Tibial artery (tissue), 4 donors: Measurements from ENCODE around the gene SQSTM1.
"Not testable (repeated sequence)": the region's sequence is repeated elsewhere in the genome, so short reads cannot be mapped to it uniquely, and the experiment has no call there.

Experiments used
- DNase-seq, 2 donors: peaks; one replicate each; pipeline ENCODE4 v3.0.0-alpha.2; 2019
- H3K27ac ChIP-seq, 2 donors: fragments of 200-600 bp; sonication (generic) in 1 of 2; 1 replicate in 1 of 2; 2 replicates in 1 of 2; pipeline ENCODE4 v1.5.1; 2018 to 2019; ENCODE audit warnings: mild to moderate bottlenecking in 1 of 2
- H3K27me3 ChIP-seq, 2 donors: fragments of 200-600 bp; sonication (generic) in 1 of 2; one replicate each; pipeline versions ENCODE4 v1.5.1 to v1.6.0; 2016 to 2019
- H3K36me3 ChIP-seq, 3 donors: fragments of 200-600 bp; sonication (generic) in 2 of 3; one replicate each; pipeline ENCODE4 v1.5.1; 2016 to 2019; ENCODE audit warnings: mild to moderate bottlenecking in 2 of 3
- H3K4me1 ChIP-seq, 4 donors: fragments of 200-600 bp; sonication (generic) in 2 of 4; 1 replicate in 3 of 4; 2 replicates in 1 of 4; pipeline ENCODE4 v1.5.1; 2016 to 2019
- H3K4me3 ChIP-seq, 2 donors: fragments of 200-600 bp; sonication (generic) in 1 of 2; 1 replicate in 1 of 2; 2 replicates in 1 of 2; pipeline ENCODE4 v1.5.1; 2018 to 2019; ENCODE audit warnings: mild to moderate bottlenecking in 2 of 2
- H3K9me3 ChIP-seq, 3 donors: fragments of 200-600 bp; sonication (generic) in 1 of 3; one replicate each; pipeline ENCODE4 v1.5.1; 2016 to 2019
- CTCF ChIP-seq, 2 experiments: fragments of 200-600 bp in 1 of 2; fragments of 450-650 bp in 1 of 2; IDR thresholded peaks; one replicate each; pipeline ENCODE4 v1.5.1; 2017 to 2019; ENCODE audit warnings: antibody characterized with exemption in 2 of 2, mild to moderate bottlenecking in 1 of 2, moderate library complexity in 1 of 2
- intact Hi-C: fragments of 100-400 bp; cut with DNase I; formaldehyde crosslinking; loops from one replicate; pipeline ENCODE4 v1.15.0; 2023; ENCODE audit warnings: low total_unique reads

Gene SQSTM1

DNA sequence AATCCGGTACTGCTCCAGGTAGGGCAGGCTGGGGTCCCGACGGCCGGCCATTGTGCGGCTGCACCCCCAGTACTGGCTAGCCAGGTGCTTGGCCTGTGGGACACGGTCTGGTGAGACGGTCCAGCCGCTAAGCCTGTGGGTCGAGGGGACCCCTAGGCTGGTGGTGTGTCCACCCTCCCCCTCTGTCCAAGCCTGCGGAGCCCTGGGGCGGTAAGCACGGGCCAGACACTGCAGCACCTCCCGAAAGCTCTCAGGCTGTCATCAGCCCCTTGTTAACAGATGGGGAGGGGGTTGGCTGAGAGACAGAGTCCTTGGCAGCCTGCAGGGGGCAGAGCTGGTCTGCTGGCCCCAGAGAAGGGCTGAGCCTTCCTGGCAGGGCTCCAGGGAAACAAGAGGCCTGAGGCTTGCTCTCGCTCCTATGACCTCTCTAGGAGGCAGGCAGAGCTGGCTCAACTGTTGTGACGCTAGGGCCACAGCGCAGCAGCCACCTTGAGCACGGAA, 49.7 kb downstream of the SQSTM1 start:
- H3K9me3 ChIP-seq, result no peaks in the 10 kb centered on the region
- intact Hi-C loops, result no loop called here
- H3K36me3 ChIP-seq, result peaks cover 43 to 98% (median 84%) of the 10 kb centered on the region in 3 donors
- no peaks in the 10 kb centered on the region for H3K4me1 ChIP-seq
- H3K27me3 ChIP-seq, result no peaks in the 10 kb centered on the region
- no peak for DNase-seq
- no peak overlapping the region for H3K27ac ChIP-seq
- TF ChIP-seq CTCF (IDR thresholded peaks at IDR 0.05), result no peak
- H3K4me3 ChIP-seq, result no peak overlapping the region

DNA sequence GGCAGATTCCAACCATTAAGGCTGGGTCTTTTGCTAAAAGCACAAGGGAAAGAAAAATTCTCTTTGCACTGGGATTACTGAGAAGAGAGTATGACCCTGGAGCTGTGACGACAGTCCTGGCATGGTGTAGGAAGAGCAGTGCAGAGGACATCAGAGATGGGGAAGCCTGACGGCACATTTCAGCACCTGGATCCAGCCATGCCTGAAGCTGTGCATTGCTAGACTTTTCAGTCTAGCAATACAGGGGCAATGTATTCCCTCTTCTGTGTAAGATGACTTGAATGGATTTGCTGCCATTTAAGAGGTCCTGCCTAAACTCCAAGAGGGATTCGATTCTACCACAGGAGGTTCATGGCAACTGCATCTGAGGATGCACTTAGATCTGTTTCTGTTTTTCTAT, 50.2 kb downstream of the SQSTM1 start:
- H3K27ac ChIP-seq, result no peak overlapping the region
- intact Hi-C loops, result no loop called here
- H3K4me1 ChIP-seq, result no peaks in the 10 kb centered on the region
- no peaks in the 10 kb centered on the region for H3K9me3 ChIP-seq
- H3K4me3 ChIP-seq, result no peak overlapping the region
- H3K36me3 ChIP-seq, result peaks cover 48 to 98% (median 84%) of the 10 kb centered on the region in 3 donors
- no peaks in the 10 kb centered on the region for H3K27me3 ChIP-seq
- no peak for DNase-seq
- TF ChIP-seq CTCF (IDR thresholded peaks at IDR 0.05), result no peak

DNA sequence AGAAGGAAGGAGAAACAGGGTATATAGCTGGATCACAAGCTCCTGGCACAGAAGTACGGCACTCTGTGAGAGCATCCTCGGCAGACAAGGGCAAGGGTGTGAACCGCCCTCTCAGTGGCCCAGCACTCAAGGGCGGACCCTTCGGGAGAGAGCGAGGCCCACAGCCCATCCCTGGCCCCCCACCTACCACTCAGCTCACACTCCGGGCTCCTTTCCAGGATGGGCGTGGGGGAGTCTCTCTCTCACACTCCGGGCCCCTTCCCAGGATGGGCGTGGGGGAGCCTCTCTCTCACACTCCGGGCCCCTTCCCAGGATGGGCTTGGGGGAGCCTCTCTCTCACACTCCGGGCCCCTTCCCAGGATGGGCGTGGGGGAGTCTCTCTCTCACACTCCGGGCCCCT, 50.8 kb downstream of the SQSTM1 start:
- peaks cover 48 to 98% (median 85%) of the 10 kb centered on the region in 3 donors for H3K36me3 ChIP-seq
- H3K4me3 ChIP-seq, DNase-seq, H3K4me1 ChIP-seq, H3K27me3 ChIP-seq, intact Hi-C loops, H3K27ac ChIP-seq, H3K9me3 ChIP-seq: not testable (repeated sequence)

DNA sequence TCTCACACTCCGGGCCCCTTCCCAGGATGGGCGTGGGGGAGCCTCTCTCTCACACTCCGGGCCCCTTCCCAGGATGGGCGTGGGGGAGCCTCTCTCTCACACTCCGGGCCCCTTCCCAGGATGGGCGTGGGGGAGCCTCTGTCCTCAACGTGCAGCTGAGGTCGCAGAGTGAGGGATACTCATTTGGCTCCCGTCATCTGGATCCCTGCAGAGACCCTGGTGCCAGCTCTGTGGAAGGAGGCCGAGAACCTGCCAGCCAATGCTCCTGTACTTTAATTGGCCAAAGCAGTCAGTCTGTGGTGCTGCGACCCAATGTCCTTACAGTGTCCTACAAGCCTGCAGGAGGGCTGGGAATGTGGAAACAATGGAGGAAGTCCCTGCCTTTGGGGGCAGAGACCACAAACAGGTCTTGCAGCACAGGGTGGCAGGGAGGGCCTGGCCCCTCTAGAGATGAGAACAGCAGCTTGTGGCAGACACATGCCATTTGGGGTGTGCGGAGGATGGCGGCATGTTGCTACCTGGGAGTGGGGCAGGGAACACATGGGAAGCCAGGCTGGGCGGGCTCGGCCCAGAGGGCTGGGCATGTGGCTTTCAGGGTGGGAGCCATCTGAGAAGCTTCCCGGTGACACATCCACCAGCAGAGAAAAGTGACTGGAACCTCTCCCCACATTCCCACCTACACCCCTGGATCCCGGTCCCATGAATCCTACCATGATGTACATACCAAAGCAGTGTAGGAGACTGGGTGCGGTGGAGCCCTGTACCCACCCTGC, 51.5 kb downstream of the SQSTM1 start:
- no peak for TF ChIP-seq CTCF (IDR thresholded peaks at IDR 0.05)
- H3K27me3 ChIP-seq, result no peaks in the 10 kb centered on the region
- H3K4me3 ChIP-seq, result no peak overlapping the region
- no peaks in the 10 kb centered on the region for H3K4me1 ChIP-seq
- no peak for DNase-seq
- intact Hi-C loops, result no loop called here
- H3K27ac ChIP-seq, result no peak overlapping the region
- H3K36me3 ChIP-seq, result peaks cover 48 to 98% (median 80%) of the 10 kb centered on the region in 3 donors
- H3K9me3 ChIP-seq, result no peaks in the 10 kb centered on the region

GRCh38 chr5:179872828-179873575, 52.3 kb downstream of the SQSTM1 start:
- no peaks in the 10 kb centered on the region for H3K27me3 ChIP-seq
- H3K9me3 ChIP-seq, result no peaks in the 10 kb centered on the region
- peaks cover 48 to 97% (median 80%) of the 10 kb centered on the region in 3 donors for H3K36me3 ChIP-seq
- no peak overlapping the region for H3K4me3 ChIP-seq
- no peak for TF ChIP-seq CTCF (IDR thresholded peaks at IDR 0.05)
- peaks cover 0 to under 1% (median 0%) of the 10 kb centered on the region in 4 donors for H3K4me1 ChIP-seq
- H3K27ac ChIP-seq, result no peak overlapping the region
- no peak for DNase-seq
- intact Hi-C loops, result no loop called here

DNA sequence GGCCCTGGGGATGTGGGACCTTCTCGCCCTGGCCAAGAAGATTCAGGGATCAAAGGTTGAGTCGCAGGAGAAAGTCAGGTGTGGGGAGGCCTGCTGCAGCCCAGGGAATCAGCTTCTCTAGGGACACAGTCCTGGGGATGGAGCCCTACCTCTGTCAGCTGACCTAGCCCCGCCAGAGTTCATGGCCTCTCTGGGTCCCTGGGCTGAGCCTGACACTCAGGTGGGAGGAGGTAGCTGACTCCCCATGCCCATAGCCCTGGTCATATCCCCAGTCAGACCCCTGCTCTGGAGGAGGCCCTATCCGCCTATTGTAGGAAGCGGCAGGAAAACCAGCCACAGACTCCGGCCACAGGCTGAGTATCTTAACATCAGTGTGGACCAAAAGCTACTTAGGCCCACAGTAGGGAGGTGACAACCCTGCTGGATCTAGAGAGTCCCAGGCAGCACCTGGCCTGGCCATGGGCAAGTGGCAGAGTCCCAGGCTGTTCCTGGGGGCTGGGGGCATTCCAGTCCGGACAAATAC, 52.9 kb downstream of the SQSTM1 start:
- H3K36me3 ChIP-seq, result peaks cover 48 to 97% (median 86%) of the 10 kb centered on the region in 3 donors
- TF ChIP-seq CTCF (IDR thresholded peaks at IDR 0.05), result no peak
- H3K4me1 ChIP-seq, result peaks cover 0 to 2% (median 0%) of the 10 kb centered on the region in 4 donors
- H3K4me3 ChIP-seq, result no peak overlapping the region
- no peaks in the 10 kb centered on the region for H3K27me3 ChIP-seq
- no peak for DNase-seq
- no peak overlapping the region for H3K27ac ChIP-seq
- intact Hi-C loops, result no loop called here
- no peaks in the 10 kb centered on the region for H3K9me3 ChIP-seq
